CD4-positive, alpha-beta T cell treated with Interleukin-15 for 1 hour (primary cell): ENCODE data around the gene GAS7.
"Not testable (repeated sequence)": the region's sequence is repeated elsewhere in the genome, so short reads cannot be mapped to it uniquely, and the experiment has no call there.

Experiments
- DNase-seq: peaks from one replicate; pipeline ENCODE4 v3.0.0-alpha.2; 2020

Gene GAS7

DNA sequence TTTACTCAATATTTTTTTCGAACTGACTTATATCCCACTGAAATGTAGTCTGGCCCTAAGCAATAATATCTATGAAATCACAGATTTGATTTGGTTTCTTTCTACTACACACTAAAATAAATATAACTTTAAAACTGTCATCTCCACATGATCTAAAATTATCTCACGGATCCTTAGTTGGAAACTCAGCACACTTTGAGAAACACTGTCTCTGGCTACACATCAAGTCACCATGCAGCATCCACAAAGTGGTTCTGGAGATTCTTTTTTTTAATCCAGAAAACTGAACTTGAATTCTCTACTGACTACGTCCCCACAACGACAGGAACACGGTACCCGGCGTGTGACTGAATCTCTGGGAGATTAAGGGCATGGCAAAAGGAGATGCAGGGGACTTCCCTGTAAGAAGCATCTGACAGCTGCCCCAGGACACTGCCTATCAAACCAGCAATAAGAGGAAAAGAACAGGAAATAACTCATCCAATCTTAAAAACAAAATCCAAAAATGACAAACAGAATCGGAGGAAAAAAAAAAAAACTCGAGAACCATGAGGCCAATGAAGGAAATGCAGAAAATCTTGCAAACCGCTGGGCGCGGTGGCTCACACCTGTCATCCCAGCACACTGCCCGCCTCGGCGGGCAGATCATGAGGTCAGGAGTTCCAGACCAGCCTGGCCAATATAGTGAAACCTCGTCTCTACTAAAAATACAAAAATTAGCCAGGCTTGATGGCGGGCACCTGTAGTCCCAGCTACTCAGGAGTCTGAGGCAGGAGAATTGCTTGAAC, 152.3 kb downstream of the GAS7 start:
- no peak for DNase-seq

DNA sequence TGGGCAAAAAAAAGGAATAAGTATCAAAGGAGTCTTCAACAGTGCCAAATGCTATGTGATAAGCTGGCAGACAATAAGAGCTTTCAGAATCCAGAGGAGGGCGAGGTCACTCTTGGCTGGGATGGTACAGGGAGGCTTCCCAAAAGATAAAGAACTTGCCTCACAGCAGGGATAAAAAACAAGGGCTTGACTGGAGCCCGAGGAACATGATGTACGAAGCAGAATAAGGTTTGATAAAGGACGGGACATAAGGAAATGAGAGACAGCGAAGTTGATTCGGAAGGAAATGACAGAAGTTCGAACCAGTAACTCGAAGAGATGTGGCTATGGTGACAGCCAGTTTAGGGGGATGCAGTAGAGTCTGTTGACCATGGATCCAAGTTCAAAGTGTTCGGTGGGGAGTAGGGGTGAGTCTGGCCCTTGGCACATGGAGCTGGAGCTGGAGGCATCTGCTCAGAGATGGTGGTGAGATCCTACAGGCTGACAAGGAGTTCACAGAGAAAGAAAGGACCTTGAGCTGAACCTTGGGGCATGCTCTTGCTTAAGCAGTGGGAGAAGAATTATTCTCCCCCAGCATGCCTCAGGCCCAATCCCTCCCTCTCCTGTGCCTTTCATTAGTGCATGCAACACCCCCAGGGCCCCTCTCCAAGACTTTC, 155.7 kb downstream of the GAS7 start:
- no peak for DNase-seq

DNA sequence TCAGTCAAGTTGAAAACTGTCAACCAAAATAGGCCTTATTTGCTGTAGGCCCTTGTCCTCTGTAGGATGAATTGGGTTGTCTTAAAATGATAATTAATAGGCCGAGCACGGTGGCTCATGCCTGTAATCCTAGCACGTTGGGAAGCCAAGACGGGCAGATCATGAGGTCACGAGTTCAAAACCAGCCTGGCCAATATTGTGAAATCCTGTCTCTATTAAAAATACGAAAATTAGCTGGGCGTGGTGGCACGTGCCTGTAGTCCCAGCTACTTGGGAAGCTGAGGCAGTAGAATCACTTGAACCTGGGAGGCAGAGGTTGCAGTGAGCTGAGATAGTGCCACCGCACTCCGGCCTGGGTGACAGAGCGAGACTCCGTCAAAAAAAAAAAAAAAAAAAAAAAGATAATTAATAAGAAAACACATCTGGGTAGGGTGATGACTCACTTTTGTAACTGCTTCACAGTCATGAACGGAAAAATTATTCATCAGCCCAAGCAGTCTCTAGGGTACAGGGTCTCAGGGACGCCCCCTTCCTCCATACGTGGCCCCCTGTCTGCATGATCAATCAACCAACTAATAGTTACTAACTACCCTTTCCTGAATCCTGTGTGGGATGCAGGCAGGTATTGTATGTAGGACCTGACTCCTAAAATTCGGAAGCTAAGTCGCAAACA, 156.4 kb downstream of the GAS7 start:
- no peak for DNase-seq

DNA sequence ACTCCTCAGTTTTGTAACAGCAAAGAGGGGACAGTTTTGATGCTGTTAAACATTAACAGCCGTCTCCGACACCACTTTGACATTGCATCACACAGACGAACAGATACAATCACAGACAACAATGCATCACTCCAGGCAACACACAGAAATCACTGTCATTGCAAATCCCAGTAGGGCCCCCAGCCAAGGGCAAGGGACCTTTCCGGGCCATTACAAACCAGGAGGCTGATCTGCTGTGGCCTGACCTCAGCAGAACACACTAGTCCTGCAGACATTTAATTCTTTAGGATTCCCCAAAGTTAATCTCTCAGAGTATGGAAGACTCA, 157.2 kb downstream of the GAS7 start:
- DNase-seq, result no peak

DNA sequence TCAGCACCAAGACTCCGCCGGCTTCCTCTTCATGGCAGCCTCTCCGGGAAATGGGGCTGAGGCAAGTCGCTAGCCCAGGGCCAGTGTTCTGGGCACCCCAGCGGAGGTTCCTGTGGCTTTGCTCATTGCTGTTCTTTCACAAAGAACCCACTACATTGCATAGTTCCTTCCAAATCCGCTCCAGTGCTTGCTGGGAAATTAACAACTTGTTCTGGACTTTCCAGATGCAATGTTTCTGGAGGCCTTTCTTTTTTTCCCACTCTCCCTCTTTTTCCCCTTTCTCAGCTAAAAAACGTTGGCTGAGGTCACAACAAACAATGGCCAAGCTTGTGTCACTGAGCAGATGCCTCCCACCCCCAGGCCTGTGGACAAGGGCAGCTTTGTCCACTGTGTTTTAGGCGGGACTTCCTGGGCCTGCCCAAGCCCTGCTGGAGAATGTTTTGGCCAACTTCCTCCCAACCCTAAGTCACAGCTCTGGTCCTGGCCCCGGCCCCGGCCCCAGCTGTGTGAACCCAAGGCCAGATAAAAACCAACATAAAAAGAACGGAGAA, 161.8 kb downstream of the GAS7 start:
- peak; percentile 36 for DNase-seq

DNA sequence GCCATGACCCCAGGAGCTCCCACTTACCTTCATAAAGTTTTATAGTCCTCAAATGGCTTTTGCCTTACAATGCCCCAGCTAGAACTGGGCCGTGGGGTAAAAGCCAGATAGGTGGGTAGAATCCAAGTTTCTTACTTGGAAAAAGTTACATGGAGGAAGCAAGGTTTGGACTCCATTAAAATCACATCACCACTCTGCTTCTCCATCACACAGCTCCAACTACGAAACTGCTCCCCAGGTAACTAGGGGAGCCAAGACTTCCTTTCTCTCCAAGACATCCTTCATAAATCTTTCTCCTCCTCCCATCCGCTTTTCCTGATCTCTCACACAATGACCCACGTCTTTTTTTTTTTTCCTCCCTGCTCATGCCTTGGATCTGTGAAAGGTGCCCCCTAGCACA, 162.5 kb downstream of the GAS7 start:
- no peak for DNase-seq

DNA sequence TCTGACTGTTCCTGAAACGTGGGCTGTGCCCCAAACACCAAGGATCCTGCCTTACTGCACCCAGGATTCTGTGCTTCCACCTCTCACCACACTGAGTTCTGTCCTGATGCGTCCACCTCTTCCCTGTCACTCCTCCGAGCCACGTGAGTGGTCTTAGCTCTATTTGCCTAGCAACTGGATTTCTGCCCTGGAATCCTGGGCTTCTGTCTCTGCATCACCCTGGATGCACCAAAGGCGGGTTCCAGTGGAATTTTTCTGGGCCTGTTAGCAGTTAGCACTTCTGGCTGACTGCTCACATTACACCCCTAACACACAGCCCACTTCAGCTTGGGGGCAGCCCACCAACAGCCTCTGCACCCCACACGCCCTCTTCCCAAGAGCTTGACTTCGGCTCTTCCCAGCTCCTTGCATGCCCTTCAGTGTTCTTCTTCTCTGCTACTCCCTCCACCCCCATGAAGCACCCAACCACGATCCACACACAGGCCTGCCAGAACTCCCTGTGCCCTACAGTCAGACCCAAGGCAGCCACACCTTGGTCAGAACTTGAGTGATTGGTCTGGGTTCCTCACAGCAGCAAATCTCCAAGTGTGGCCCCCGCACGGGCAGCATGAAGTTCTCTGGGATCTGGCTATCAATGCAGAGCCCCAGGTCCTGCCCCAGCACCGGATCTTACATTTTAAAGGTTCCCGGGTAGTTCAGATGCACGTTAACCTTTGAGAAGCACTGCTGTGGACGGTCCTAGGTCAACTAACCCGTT, 163.5 kb downstream of the GAS7 start:
- no peak for DNase-seq

DNA sequence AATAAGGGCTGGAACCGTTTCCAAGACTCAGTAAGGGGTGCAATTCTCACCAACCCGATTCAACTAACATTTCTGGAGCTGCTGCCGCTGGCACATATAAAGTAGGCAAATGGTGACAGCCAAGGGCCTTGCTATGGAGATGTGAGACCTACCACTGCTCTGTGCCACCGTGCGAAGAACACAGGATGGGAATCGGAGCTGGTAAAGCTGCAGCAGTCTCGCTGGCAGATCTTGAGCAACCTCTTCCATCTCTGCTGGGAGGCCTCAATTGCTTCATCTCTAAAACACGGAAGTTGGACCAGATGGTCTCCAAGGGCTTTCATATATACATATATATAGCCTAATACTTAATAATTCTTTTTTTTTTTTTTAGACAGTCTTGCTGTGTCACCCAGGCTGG, 164.4 kb downstream of the GAS7 start:
- peak; percentile 60 for DNase-seq

DNA sequence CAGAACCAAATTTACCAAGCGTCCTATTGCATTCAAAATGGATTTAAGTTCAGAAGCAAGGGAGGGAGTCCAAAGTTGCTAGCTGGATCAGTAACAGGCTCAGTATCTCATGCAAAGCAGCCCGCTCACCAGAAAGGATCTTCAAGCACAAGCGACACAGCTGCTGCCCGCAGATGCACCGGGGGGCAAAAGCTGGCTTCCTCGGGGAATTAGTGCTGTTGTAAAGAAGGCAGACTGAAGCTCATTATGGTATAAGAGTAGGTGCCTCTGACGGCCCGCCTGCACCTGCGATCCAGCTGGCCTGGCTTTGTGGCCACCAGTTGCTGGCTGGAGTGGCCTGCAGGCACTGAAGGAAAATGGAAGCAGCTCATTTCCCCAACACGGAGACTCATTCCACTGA, 165.0 kb downstream of the GAS7 start:
- no peak for DNase-seq

DNA sequence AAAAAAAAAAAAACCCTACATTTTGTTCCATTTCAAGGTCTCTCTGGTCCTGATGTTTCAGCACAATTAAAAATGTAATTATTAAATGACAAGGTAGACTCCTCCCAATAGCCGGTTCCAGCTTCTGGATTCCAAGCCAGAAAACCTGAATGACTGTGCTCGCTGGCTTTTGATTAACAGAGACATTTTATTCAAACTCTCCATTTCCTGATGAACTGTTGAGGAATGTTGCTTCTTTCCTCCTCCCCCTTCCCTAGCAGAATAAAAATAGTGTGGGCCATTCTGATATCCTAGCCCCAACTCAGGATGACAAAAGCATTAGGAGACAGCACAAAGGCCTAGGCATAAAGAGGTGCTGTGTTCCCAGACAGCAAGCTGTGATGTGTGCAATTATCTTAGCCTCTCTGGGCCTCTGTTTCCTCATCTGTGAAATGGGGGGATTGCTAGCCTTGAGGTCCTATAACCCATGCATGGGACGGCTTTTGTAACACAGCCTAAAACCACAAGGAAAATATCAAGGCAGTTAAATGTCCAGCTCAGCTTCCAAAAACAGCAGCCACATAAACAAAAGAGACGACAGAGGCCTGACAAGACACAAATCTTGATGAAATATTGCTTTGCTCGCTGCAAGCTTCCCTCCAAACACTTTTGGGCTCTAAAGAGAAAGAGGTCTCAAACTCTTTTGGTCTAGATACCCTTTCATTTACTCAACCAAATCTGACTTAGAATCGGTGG, 166.1 kb downstream of the GAS7 start:
- DNase-seq, result no peak

DNA sequence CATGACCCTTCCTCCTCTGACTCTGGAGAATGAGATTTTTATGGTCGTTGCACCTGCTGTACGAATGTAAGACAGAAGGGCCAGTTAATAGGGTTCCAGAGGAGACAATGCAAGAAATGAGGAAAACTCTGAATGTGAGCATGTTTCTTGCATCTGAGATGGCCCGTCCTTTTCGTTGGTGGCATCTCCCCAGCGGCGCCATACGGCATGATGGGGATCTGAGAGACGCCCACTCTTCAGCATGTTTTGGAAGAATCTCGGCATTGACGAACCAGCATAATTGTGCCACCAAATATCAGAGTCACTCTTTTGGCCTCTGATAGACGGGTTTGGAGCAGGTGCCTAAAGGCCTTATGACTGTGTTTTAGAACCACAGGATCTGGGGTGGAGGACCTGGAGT, 166.8 kb downstream of the GAS7 start:
- no peak for DNase-seq

DNA sequence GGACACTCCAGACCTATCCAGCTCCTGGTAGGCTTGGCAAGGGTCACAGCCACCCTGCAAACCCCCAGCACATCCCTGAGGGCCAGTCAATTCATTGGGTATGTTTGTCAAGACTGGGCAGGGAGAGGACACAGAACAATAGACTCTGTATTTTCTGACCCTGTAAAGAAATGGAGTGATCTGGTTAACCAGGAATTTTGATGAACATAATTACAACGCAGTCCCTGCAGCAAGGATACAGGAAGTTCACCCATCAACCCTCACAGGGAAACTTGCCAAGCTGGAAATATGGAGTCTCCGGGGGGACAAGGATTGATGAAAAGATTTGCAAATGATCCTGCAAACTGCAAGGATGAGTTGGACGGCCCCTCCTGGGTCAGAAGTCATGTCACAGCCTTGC, 167.3 kb downstream of the GAS7 start:
- DNase-seq, result no peak

DNA sequence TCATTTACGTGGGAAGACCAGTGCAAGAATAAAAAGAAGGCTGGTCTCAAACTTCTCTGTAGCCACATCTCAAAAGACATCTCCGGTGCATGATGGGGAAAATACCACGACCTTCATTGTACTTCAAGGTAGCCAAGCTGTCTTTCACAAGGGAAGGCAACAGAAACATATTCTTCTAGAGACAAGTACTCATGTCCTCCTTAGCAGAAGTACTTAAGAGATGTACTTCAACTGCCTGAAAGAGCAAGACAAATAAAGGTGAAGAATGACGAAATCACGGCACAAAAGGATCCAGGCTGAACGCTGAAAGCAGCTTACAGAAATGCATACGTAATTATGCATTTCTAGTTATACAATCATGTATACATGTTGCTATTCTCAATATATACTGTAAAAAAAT, 169.3 kb downstream of the GAS7 start:
- no peak for DNase-seq

DNA sequence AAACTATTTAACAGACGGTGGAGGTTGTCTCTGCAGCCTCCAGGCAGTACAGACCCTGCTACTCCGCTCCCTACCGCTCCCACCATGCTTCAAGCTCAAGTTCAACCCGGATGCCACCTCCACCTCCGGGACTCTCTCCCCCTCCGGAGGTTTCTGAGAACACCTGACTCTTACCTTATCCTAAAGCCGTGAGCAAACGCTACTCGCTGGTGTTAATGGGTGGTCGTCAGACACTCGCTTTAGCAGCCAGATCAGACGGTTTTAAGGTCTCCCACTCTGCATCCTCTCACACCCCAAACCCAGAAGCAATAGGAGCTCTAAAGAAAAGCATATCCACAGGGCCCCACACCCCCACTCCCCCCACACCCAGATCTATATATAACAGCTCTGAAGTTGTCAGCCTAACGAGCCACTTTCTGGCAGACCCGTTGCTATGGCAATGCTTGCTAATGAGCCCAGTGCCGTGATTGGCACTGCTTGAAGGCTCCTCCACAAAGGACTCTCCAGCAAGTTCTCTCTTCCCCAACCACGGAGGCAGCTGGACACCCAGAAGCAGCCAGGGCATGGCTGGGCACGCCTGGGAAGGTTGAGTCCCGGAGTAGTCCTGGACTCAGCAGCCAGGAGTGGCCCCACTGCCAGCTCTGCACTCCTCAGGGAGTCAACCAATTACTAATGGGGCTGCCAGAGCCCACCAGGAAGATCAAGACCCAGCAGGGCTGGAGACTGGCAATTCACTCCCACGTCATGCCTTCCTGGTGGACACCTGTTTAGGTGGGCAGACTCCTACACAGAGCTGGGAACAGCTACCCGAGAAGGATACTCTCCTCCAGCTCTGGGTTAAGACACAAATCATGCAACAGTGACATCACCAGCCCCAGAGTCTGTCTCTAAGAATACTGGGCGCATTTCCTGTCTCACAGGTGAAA, 172.2 kb downstream of the GAS7 start:
- DNase-seq, result no peak

DNA sequence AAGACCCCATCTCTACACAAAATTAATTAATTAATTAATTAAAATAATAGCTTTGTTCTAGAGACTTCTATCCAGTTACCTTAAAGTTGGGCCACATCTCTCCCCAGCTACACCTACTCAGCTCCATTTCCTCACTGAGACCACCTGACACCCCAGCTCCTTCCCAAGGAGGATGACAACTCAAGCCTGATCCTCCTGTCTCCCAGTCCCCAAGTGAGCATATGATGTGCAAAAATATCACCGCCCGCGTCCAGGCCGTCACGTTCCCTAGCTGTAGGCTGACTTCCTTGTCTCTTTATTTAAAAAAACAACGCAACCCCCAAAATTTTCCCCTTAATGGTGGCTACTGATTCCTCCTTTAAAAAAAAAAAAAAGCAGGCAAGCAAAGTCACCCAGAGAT, 173.2 kb downstream of the GAS7 start:
- no peak for DNase-seq

DNA sequence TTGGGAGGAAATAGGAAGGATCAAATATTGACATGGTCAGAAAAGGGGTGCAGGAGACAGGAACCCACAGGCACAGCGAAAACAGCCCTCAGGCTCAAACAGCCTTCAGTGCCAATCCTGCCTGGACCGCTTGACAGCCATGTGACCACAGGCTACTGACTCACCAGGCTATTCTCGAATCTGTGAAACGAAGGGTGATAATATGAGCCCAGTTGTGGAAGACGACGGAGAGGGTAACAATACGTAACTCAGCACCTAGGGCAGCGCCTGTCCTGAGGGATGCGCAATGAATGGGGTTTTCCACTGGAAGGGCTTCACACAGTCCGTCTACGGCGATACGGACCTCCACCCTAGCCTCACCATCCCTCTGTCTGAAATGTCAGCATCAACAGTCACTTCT, 176.0 kb downstream of the GAS7 start:
- DNase-seq, result no peak

DNA sequence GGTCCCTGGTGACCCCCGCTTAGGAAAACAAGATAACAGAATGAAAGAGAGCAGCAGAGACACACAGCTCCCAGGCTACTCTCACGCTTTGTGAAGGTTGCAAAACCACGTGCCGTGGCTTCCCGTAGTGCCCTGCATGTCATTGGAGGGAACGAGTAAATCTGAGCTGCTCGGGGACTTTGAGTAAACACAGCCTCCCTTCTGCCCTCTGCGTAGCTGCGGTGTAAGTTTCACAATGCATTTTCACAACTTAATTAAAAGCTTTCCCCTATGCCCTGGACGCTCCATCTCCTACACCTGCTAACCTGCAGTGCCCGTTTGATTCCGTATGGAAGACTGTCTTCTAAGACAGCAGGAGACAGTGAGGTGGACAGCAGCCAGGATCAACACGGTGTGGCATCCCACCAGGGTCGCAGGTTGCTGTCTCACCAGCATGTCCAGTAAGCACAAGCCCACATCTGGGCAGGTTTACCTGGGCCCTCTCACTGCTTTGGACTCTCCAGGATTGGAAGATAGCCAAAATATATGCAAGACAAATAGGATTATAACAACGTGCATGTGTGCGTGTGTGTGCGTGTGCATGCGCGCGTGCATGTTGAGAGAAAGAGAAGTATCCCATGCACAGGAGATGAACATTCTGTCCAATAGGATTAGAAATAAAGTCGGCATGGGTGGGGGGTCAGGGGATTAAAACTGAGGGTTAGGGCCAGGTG, 177.0 kb downstream of the GAS7 start:
- DNase-seq, result peak; percentile 59

DNA sequence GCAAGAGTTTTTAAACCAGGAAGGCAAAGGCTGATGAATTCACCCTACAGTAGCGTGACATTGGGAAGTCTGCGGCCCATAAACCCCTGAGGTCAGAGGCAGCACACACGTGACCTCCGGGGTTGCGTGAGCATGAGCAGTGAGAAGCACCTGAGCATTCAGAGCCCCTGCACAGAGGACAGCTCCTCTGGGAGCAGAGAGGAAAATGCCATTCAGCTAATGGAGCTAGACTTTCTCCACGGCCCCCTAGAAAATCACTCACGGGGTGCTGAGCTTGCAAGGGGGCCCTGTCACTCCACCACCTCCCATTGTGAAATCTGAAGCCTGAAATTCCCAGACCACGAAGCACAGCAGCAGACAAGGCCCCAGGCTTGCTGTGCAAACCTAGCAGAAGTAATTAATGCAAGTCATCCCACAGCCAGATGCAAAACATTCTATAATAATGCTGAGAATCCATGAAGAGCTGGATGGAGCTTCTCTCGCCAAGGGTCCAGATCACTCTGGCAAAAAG, 178.4 kb downstream of the GAS7 start:
- peak; percentile 45 for DNase-seq

DNA sequence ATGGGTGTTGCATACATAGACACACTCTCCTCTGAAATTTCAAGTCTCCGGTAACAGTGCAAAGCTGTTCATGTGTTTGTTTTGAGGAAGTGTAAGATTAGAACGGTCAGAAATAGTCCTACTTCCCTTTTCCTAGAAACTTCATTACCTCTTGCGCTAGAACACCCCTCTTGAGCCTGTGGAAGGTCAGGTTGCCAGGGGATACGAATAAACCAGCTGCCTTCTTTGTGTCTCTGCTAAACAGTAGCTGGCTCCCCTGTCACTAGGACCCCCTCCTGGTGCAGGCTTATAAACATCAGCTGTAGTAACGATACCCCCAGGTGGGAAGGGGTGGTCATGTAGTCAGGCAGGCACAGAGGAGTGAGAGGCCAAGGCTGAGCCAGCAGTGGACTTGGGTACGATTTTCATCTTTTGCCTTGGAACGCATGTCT, 179.9 kb downstream of the GAS7 start:
- DNase-seq, result peak; percentile 71

DNA sequence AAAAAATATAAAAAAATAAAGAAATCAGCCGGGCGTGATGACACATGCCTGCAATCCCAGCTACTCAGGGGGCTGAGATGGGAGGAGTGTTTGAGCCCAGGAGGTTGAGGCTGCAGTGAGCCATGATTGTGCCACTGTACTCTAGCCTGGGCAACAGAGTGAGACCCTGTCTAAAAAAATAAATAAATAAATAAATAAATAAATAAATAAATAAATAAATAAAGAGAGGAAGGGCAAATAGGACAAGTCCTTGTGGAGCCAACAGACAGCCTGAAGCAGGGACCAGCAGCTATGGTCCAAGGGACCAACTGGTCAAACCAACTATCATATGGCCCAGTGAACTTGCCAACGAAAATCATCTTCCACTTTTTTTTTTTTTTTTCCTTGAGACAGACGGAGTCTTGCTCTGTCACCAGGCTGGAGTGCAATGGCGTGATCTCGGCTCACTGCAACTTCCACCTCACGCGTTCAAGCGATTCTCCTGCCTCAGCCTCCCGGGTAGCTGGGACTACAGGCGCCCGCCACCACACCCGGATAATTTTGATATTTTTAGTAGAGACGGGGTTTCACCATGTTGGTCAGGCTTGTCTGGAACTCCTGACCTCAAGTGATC, 181.3 kb downstream of the GAS7 start:
- DNase-seq, result not testable (repeated sequence)
